Raji (cell line): ENCODE data around the gene GTF2I.

Source experiments
- POLR2A ChIP-seq: IDR thresholded peaks from 2 replicates; pipeline ENCODE4 v1.6.1; 2011; ENCODE audit warnings: low read depth, low read length, control low read depth; ENCODE audit not compliant: insufficient read depth

The GTF2I gene

DNA sequence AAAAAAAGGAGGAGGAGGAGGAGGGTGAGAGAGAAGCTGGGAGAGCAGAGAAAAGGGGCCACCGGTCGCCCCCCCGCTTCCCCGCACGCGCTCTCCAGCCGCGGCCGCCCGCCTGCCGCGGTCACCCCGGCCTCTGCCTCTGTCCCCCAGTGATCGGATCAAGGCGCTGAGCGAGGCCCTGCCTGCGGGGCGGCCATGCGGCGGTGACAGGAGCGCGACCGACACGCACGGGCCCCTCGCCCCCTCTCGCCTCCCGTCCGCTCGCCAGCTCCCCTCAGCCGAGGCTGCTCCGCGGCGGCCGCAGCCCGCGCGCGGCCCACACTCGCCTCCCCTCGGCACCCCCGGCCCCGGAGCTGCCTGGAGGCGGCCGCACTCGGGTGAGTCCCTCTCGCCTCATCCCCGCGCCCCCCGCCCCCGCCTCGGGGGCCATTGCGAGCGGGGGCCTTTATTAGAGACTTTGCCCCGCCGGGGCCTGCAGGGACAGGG is at the start of gene GTF2I:
GTF2I (plus strand) TSS at position 27 of the 486 bp plus-strand sequence. CDS start 31,411 bp downstream, outside the sequence.
- peak; percentile 33; the same call in 1 of the 2 replicates for TF ChIP-seq POLR2A

DNA sequence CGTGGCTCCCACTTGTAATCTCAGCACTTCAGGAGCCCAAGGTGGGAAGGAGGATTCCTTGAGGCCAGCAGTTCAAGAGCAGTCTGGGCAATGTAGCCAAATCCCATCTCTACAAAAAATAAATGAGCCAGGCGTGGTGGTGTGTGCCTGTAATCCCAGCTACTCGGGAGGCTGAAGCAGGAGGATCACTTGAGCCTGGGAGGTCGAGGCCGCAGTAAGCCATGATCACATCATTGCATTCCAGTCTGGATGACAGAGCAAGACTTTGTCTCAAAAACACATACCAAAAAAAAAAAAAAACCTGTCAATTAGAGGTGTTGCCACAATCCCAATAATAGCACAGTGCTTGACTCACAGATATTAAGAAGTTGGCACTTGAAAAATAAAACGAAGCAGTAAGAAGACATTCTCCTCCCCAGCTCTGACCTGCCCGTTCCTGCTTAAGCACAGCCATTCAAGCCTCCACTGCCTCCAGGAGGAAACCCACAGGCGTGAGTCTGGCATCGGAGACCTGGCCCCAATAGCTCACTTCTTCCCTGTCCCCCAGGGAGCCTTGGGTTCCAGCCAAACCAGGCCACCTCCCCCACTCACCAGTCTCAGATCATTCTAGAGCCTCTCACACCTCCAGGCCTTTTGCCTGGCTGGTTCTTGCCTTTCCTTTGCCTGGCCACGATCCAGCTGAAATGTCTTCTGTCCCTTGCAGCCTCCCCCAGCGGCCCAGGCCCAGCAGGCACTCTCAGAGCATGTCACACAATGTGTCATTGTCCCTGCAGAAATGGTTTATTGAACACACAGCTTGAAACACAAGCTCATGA is 45.3 kb upstream of the GTF2I start:
- TF ChIP-seq POLR2A, result no peak

DNA sequence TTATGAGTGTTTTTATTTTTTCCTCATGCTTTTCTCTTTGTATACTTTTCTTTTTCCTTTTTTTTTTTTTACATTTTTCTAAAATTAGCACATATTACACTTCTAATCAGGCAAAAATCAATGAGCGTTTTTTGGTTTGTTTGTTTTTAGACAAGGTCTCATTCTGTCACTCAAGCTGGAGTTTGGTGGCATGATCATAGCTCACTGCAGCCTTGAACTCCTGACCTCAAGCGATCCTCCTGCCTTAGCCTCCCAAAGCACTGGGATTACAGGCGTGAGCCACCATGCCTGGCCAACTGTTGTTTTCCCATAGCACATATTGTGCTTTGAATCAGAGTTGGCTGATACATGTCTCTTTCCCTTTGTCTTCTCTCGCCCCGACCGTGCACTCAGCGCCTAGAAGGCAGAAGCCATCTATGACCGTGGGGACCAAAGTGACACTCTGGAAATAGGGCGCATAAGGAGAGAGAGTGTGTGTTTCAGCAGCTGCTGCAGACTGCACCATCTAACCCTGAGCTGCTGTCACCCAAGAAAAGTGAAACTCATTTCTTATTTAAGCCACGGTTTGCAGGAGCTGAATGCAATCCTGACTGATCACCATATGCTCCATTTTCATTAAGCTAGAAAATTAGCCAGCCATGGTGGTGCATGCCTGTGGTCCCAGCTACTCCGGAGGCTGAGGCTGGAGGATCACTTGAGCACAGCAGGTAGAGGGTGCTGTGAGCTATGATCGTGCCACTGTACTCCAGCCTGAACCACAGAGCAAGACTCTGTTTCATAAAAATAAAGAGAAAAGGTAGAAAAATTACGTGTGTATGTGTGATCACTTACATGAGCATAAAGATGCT is 41.4 kb upstream of the GTF2I start:
- TF ChIP-seq POLR2A, result no peak

DNA sequence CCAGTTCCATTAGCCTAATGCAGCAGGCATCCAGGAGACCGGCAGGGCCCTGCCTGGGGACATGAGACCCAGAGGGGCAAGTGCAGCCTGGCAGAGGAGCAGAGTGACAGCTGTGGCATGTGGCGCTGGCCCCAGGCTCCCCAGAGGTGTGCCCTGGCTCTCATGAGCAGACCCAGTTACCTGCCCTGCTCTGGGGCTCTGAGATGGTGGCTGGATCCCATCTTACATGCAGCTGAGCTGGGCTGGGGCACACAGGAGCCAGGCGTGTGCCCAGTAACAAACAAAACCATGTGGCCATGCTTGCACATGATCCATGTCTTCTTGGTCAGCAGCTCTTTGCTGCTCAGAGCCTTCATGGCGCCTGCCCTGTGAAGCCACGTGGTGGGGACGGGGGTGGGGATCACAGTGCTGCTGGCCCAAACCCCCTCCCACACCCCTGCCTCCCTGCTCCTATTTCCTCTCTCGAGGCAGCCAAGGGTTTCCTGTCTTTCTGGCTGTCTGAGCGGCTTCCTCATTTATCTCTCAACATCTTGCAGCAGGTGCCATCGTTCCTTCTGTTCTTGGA is 40.3 kb upstream of the GTF2I start:
- TF ChIP-seq POLR2A, result peak; percentile 51; the same call in 1 of the 2 replicates

DNA sequence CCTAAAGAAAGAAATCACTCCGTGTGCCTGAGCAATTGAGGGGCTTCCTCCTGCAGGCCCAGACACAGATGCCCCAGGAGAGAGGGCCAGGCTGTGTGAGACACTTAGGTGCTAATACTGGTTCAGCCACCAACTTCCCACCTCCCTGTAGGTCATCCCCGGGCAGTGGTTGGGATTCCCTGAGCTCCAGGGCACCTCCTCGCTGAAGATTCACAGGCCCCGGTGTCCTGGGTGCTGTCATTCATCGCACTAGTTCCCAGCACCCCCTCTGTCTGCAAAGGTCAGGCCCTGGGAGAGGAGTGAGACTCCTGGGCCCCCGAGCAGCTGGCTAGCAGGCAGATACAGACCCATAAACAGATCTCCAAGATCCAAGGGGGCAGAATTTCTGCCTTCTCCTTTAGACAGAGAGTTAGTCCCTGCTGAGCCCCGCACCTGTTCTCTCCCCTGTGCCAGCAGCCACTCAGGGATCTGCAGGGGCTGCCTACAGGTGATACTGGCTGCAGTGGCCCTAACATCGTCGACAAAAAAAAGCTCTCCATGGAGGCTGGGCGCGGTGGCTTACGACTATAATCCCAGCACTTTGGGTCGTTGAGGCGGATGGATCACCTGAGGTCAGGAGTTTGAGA is 38.2 kb upstream of the GTF2I start:
- TF ChIP-seq POLR2A, result no peak

DNA sequence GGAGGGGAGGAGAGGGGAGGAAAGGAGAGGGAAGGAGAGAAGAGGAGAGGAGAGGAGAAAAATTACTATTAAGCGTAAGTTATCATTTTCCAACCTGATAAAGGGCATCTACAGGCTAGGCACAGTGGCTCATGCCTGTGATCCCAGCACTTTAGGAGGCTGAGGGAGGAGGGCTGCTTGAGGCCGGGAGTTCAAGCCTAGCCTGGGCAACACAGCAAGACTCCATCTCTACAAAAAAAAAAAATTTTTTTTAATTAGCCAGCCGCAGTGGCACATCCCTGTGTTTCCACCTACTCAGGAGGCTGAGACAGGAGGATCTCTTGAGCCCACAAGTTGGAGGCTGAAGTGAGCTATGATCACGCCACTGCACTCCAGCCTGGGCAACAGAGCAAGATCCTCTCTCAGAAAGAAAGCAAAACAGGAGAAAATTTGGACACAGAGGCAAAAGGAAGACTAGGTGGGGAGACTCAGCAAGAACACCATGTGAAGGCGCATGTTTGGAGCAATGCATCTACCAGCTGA is 35.2 kb upstream of the GTF2I start:
- TF ChIP-seq POLR2A, result no peak

DNA sequence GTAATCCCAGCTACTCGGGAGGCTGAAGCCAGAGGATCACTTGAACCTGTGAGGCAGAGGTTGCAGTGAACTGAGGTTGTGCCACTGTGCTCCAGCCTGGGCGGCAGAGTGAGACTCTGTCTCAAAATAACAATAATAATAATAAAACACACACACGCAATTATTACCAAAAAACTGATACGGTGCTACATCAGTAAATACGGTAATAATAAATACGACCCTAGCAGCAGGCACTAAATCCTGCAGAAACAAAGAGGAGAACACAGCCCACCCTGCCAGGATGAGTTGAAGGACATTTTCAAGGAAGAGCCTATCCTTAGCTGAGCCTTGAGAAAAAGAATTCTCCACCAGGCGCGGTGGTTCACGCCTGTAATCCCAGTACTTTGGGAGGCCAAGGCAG is 34.4 kb upstream of the GTF2I start:
- no peak for TF ChIP-seq POLR2A

DNA sequence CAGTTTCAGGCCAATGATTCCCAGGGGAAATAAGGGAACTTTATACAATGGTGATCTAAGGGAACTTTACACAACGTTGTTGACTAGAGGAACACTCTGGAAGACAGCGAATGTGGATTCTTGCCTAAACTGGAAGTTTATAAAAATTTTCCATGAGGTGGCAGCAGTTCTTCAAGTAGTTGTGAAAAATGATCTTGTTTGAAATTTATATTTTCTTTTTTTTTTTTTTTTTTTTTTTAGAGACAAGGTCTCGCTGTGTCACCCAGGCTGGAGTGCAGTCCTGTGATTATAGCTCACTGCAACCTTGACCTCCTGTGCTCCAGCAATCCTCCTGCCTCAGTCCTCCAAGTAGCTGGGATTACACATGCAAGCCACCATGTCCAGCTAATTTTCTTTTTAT is 32.1 kb upstream of the GTF2I start:
- no peak for TF ChIP-seq POLR2A

DNA sequence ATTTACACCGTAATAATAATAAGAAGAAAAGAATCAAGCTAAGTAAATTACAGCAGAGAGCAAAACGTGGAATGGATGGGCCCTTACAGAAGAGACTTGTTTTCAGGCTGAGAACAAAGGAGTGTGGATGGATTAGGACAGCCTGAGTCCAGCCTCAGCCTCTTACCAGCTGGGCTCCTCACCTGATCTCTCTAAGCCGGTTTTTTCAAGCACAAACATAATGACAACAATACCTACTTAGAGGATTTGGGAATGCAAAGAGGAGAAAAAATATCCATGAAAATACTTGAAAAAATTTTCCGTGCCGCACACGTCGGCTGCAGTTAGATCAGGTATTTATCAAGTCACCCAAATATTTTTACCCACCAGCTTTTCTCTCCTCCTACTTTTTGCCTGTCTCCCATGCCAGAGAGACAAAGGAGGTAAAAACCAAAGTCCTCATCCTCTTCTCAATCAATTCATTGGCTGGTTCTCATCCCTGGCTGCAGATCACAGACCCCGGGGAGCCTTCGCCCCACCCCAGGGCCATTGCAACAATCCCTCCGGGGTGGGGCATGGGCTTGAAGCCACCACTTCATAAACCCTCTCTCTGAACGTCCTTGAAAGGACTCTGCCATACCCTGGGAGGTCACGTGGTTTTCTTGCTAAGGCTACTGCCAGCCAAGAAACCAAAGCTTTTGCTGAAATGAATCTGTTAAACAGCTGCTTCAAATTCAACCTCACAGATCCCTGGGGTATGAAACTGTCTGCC is 29.7 kb upstream of the GTF2I start:
- TF ChIP-seq POLR2A, result no peak

DNA sequence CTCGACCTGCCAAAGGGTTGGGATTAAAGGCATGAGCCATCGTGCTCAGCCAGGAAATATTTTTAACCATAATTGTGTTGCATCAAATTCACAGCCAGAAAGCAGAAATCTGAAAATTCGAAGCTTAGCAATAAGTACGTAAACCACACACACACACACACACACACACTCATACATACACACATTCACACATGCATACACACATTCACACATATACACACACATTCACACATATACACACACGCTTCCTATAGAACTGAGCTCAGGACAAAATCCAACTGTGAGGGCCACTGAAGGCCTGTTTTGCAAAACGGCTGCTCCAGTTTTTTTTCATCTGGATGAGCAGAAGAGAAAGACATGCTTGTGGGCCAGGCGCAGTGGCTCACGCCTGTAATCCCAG is 25.0 kb upstream of the GTF2I start:
- TF ChIP-seq POLR2A, result no peak

DNA sequence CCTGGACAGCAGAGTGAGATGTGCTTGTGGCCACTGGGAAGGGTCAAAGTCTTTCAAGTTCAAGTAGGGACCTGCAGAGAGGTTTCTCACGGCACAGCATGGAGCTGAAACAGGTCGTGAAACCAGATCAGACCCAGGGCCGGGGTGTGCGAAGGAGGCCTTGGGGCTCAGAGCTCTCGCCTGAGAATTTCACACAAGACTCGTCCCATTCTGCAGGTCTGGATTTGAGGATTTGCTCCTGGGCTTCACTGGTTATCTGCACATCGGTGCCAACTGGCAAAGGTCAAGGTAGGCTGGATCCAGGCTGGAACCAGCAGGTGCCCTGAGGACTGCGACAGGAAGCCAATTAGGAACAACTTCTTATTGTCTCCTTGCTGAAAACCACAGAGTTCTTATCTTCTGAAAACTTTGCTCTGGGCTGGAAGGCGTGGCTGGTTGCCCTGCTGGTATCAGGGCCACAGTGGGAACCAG is 24.0 kb upstream of the GTF2I start:
- no peak for TF ChIP-seq POLR2A

DNA sequence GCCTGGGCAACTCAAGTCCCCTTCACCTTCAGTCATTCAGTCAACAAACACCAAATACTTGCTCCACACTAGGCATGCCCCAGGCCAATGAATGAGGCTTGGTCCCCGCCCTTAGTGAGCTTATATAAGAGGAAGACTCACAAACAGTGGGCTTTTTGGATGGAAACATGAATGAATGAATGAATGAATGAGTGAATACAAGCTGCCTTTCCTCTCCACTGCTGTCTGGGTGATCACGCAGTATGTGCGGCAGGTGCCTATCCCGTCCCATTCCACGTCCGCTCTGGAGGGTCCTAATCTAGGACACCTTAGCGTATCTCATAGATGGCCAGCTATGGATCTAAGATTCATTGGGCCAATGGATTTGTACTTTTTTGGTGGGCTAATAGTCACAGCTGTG is 19.8 kb upstream of the GTF2I start:
- TF ChIP-seq POLR2A, result no peak

DNA sequence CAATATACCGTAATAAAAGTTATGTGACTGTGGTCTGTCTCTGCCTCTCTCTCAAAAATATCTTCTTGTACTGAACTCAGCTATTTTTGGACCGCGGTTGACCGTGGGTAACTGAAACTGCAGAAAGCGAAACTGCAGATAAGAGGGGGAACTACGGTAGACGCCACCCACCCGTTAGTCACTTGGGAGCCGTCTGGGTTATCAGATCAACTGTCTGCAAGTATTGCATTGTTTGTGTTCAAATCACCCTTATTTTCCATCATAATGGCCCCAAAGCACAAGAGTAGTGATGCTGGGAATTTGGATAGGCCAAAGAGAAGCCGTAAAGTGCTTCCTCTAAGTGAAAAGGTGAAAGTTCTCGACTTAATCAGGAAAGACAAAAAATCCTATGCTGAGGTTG is 7.5 kb upstream of the GTF2I start:
- TF ChIP-seq POLR2A, result peak; percentile 62; the same call in 1 of the 2 replicates

DNA sequence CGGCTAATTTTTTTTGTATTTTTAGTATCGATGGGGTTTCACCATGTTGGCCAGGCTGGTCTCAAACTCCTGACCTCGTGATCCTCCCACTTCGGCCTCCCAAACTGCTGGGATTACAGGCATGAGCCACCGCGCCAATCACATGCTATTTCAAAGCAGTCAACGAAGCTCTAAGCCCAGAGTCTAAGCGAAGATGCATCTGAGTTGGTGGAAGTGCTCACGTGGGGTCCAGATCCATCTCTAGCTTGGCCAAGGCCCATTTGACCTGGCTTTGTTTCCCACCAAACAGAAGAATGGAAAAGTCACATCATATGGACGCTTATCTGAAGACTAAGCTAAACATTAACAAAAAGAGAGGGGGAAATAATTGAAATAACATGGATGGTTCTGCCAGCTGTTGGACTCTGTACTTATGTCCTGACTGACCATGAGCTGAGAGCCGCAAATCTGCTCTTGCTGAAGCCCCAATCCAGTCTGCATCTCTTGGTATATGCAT is 3.8 kb upstream of the GTF2I start:
- TF ChIP-seq POLR2A, result no peak
